Progenitor cell of endocrine pancreas (in vitro differentiated cells): ENCODE measurements around the gene DGKG. TPM values are rescaled to one million over a fixed set of nuclear protein-coding genes. Genes with fewer than 3 reads are reported as not detected.

ENCODE experiments used
- DNase-seq: peaks from one replicate; pipeline ENCODE4 v3.0.0; 2021; ENCODE audit warnings: low spot score; ENCODE audit not compliant: unreplicated experiment
- H3K27ac Mint-ChIP-seq: 2 replicates; pipeline ENCODE4 v1.8.0; 2021; ENCODE audit warnings: mild to moderate bottlenecking, moderate library complexity, mixed read lengths
- H3K27me3 Mint-ChIP-seq: 2 replicates; pipeline ENCODE4 v1.8.0; 2021; ENCODE audit warnings: mixed read lengths
- H3K36me3 Mint-ChIP-seq: 2 replicates; pipeline ENCODE4 v1.8.0; 2022; ENCODE audit warnings: mixed read lengths; ENCODE audit not compliant: insufficient read depth
- H3K4me1 Mint-ChIP-seq: 2 replicates; pipeline ENCODE4 v1.8.0; 2021; ENCODE audit warnings: low read depth, mixed read lengths
- H3K4me3 Mint-ChIP-seq: 2 replicates; pipeline ENCODE4 v1.8.0; 2021; ENCODE audit warnings: low read depth, mild to moderate bottlenecking, moderate library complexity, mixed read lengths
- H3K9me3 Mint-ChIP-seq: 2 replicates; pipeline ENCODE4 v1.8.0; 2021; ENCODE audit warnings: low read depth, mixed read lengths
- total RNA-seq: library from RNA; stranded (reverse); gene quantifications from 2 replicates; pipeline ENCODE4 v1.2.1, GENCODE V29; 2021
- TF ChIP-seq, protein P1 (sequence below): fragments of 200-600 bp; sonication (generic); IDR thresholded peaks from one replicate; pipeline ENCODE4 v1.5.0; 2021; ENCODE audit warnings: antibody characterized with exemption, mild to moderate bottlenecking; ENCODE audit not compliant: unreplicated experiment

Gene DGKG
- total RNA-seq, 1 donor from 2014 or later: 0.17 TPM

DNA sequence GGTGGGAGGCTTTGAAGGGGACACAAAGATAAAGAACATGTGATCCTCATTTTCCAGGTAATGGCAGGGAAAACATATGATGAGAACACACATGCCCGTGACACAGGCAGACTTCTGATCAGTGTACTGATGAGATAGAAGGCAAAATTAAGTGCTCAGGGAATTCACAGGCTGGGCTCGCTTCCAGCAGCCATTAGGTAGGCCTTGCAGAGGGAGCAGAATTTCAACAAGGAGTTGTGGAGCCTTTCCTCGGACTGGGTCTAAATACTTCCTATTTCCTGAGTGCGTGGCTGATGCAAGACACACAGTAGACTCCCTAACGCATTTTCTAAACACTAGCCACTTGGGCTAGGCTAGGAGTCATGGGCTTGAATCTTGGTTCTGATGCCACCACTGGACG is 179.2 kb downstream of the DGKG start:
- no peak overlapping the region for H3K27ac Mint-ChIP-seq
- H3K4me3 Mint-ChIP-seq: no peak overlapping the region
- no peaks in the 10 kb centered on the region for H3K9me3 Mint-ChIP-seq
- no peaks in the 10 kb centered on the region for H3K4me1 Mint-ChIP-seq
- no peak for DNase-seq
- H3K36me3 Mint-ChIP-seq: no peaks in the 10 kb centered on the region
- H3K27me3 Mint-ChIP-seq: peaks cover 23% of the 10 kb centered on the region
- TF ChIP-seq, protein P1, sequence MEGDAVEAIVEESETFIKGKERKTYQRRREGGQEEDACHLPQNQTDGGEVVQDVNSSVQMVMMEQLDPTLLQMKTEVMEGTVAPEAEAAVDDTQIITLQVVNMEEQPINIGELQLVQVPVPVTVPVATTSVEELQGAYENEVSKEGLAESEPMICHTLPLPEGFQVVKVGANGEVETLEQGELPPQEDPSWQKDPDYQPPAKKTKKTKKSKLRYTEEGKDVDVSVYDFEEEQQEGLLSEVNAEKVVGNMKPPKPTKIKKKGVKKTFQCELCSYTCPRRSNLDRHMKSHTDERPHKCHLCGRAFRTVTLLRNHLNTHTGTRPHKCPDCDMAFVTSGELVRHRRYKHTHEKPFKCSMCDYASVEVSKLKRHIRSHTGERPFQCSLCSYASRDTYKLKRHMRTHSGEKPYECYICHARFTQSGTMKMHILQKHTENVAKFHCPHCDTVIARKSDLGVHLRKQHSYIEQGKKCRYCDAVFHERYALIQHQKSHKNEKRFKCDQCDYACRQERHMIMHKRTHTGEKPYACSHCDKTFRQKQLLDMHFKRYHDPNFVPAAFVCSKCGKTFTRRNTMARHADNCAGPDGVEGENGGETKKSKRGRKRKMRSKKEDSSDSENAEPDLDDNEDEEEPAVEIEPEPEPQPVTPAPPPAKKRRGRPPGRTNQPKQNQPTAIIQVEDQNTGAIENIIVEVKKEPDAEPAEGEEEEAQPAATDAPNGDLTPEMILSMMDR: no peak

DNA sequence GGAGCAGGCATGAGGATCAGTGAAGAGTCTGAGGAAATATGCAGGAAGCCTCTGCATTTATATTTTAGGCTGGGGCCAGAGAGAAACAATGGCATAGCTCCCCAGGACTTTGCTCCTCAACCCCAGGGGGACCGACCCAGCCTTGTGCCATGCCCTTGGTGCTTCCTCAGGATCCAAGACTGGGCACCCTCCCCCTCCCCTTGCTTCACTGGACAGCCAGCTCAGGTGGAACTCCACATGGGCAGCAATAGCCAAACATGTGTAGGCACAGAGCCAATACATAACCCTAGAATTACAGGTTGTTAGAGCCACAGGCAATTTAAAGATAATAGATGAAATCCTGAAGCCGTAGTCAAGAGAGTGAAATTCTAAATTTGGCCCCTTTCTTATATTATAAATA is 180.1 kb downstream of the DGKG start:
- no peak for DNase-seq
- H3K27ac Mint-ChIP-seq: no peak overlapping the region
- no peaks in the 10 kb centered on the region for H3K4me1 Mint-ChIP-seq
- H3K36me3 Mint-ChIP-seq: no peaks in the 10 kb centered on the region
- TF ChIP-seq, protein P1: no peak
- no peaks in the 10 kb centered on the region for H3K9me3 Mint-ChIP-seq
- H3K4me3 Mint-ChIP-seq: no peak overlapping the region
- peaks cover 16% of the 10 kb centered on the region for H3K27me3 Mint-ChIP-seq

DNA sequence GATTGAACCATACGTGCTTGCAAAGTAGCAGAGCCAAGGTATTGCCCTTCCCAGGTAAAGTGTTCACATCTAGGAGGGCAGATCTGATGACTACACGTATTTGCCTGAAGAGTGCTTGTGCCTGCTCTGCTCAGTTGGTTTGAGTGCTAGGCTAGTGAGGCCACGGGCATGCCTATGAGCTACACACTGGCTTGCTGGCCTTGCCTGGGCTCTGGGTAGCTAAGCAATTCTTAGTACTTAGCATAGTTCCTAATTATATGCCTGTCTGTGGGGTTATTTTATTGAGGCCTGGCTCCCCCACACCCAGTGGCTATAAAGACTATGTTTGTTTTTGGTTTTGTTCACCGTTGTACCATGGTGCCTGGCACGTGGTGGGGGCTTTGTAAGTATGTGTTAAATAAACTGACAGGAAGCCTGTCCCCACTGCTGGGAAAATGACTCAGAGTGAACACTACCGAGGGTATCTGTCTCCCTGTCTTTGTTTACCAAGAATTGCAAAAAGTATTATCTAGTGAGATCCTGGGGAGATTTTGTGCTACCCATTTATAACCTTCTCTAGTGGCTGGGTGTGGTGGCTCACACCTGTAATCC is 181.0 kb downstream of the DGKG start:
- no peak overlapping the region for H3K4me3 Mint-ChIP-seq
- no peak for DNase-seq
- H3K27me3 Mint-ChIP-seq: peaks cover 11% of the 10 kb centered on the region
- TF ChIP-seq, protein P1: no peak
- H3K9me3 Mint-ChIP-seq: no peaks in the 10 kb centered on the region
- H3K36me3 Mint-ChIP-seq: no peaks in the 10 kb centered on the region
- no peak overlapping the region for H3K27ac Mint-ChIP-seq
- peaks cover 1% of the 10 kb centered on the region for H3K4me1 Mint-ChIP-seq

DNA sequence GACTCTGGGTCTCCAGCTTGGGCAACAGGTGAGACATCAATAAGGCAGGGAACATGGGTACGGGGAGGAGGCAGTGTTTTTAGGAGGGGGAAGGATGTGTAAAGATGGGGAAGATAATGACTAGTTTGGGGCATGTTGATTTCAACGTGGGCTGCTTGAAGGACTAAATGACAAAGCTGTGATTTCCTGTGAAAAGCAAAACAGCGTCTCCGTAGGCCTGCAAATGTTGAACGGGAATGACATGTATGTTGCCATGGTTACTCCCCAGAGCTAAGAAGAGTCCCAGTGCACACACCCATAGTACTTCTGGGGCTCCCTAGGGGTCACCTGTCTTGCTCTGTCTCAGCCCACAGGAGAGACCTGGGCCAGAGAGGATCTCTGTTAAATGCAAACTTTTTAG is 181.9 kb downstream of the DGKG start:
- Mint-ChIP-seq H3K36me3 (no peaks in the 10 kb centered on the region), H3K4me3 (no peak overlapping the region), H3K27me3 (peaks cover 15% of the 10 kb centered on the region), H3K27ac (no peak overlapping the region), H3K9me3 (no peaks in the 10 kb centered on the region), H3K4me1 (peaks cover 1% of the 10 kb centered on the region)
- DNase-seq: no peak
- TF ChIP-seq, protein P1: no peak

DNA sequence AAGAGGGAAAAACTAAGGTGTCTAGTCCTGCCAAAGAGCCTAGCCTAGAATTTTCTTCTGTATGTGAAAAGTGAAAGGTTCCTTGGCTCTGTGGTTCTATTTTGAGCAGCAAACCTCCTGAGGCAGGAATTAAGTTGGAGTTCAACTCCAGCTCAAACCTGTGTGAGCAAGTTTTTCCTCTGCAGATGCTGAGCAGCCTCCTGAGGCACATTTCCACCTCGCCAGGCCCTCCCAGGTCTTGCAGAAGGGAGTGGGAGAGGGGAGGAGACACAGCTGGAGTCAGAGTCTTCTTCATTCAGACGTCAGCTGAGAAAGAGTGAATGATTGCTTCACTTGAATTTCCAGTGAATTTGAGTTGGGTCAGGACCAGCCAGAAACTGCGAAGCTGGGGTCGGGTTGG is 183.6 kb downstream of the DGKG start:
- no peak overlapping the region for H3K4me3 Mint-ChIP-seq
- H3K36me3 Mint-ChIP-seq: no peaks in the 10 kb centered on the region
- no peaks in the 10 kb centered on the region for H3K9me3 Mint-ChIP-seq
- TF ChIP-seq, protein P1: no peak
- peaks cover 12% of the 10 kb centered on the region for H3K27me3 Mint-ChIP-seq
- H3K27ac Mint-ChIP-seq: no peak overlapping the region
- DNase-seq: no peak
- H3K4me1 Mint-ChIP-seq: peaks cover 1% of the 10 kb centered on the region
